ENCODE data around the gene ATG16L2.

ATG16L2 gene

GRCh38 chr11:72829884-72830533 lies 15.8 kb downstream of the ATG16L2 start:
- H3K4me1 ChIP-seq (ENCODE audit: control insufficient read depth, low read length) = peaks cover 4% of the 10 kb centered on the region
- H3F3A ChIP-seq (ENCODE audit: control insufficient read depth, insufficient read depth) = peaks cover 16% of the 10 kb centered on the region
- no peaks in the 10 kb centered on the region for H4K20me1 ChIP-seq (ENCODE audit: control insufficient read depth, insufficient read depth, low read depth, low read length)
- no peaks in the 10 kb centered on the region for H3K9me3 ChIP-seq (ENCODE audit: control insufficient read depth, insufficient read depth, low read length)
- TF ChIP-seq EZH2phosphoT487 (IDR thresholded peaks at IDR 0.05; ENCODE audit: borderline replicate concordance, low read length) (no peak), CTCF (IDR thresholded peaks at IDR 0.05; ENCODE audit: low read depth, low read length, poor library complexity, severe bottlenecking) (no peak)
- no peak overlapping the region for H3K27ac ChIP-seq (ENCODE audit: low read depth, low read length)
- H3K4me3 ChIP-seq (ENCODE audit: low read length) = no peak overlapping the region
- H3K36me3 ChIP-seq (ENCODE audit: control insufficient read depth, low read length) = peaks cover 88% of the 10 kb centered on the region
- no peak overlapping the region for H3K4me2 ChIP-seq (ENCODE audit: low read length)
- no peaks in the 10 kb centered on the region for H3K79me2 ChIP-seq (ENCODE audit: control insufficient read depth, low read length)
- no peaks in the 10 kb centered on the region for H3K9me2 ChIP-seq (replicated peaks; ENCODE audit: control insufficient read depth, low read length)
- H3K27me3 ChIP-seq (ENCODE audit: control insufficient read depth, low read length) = no peaks in the 10 kb centered on the region

- Histone ChIP-seq H3K79me2 (ENCODE audit: control insufficient read depth, low read length) (no peaks in the 10 kb centered on the region), H4K20me1 (ENCODE audit: control insufficient read depth, insufficient read depth, low read depth, low read length) (no peaks in the 10 kb centered on the region), H3K4me1 (ENCODE audit: control insufficient read depth, low read length) (peaks cover 4% of the 10 kb centered on the region), H3K9me2 (replicated peaks; ENCODE audit: control insufficient read depth, low read length) (no peaks in the 10 kb centered on the region), H3K27me3 (ENCODE audit: control insufficient read depth, low read length) (no peaks in the 10 kb centered on the region), H3K4me2 (ENCODE audit: low read length) (no peak overlapping the region), H3K36me3 (ENCODE audit: control insufficient read depth, low read length) (peaks cover 84% of the 10 kb centered on the region), H3K27ac (ENCODE audit: low read depth, low read length) (no peak overlapping the region), H3K9me3 (ENCODE audit: control insufficient read depth, insufficient read depth, low read length) (no peaks in the 10 kb centered on the region), H3K4me3 (ENCODE audit: low read length) (no peak overlapping the region), H3F3A (ENCODE audit: control insufficient read depth, insufficient read depth) (peaks cover 19% of the 10 kb centered on the region)
- peak; percentile 88 for TF ChIP-seq CTCF (IDR thresholded peaks at IDR 0.05; ENCODE audit: low read depth, low read length, poor library complexity, severe bottlenecking)
- no peak for TF ChIP-seq EZH2phosphoT487 (IDR thresholded peaks at IDR 0.05; ENCODE audit: borderline replicate concordance, low read length)
These were observed 17.5 kb downstream of the ATG16L2 start for GRCh38 chr11:72831521-72832300.

- Histone ChIP-seq H3K27me3 (ENCODE audit: control insufficient read depth, low read length) (no peaks in the 10 kb centered on the region), H3K4me3 (ENCODE audit: low read length) (no peak overlapping the region), H3K9me3 (ENCODE audit: control insufficient read depth, insufficient read depth, low read length) (no peaks in the 10 kb centered on the region), H4K20me1 (ENCODE audit: control insufficient read depth, insufficient read depth, low read depth, low read length) (no peaks in the 10 kb centered on the region), H3F3A (ENCODE audit: control insufficient read depth, insufficient read depth) (peaks cover 19% of the 10 kb centered on the region), H3K4me2 (ENCODE audit: low read length) (no peak overlapping the region), H3K4me1 (ENCODE audit: control insufficient read depth, low read length) (peaks cover 4% of the 10 kb centered on the region), H3K27ac (ENCODE audit: low read depth, low read length) (no peak overlapping the region), H3K36me3 (ENCODE audit: control insufficient read depth, low read length) (peaks cover 85% of the 10 kb centered on the region), H3K79me2 (ENCODE audit: control insufficient read depth, low read length) (no peaks in the 10 kb centered on the region), H3K9me2 (replicated peaks; ENCODE audit: control insufficient read depth, low read length) (no peaks in the 10 kb centered on the region)
- TF ChIP-seq EZH2phosphoT487 (IDR thresholded peaks at IDR 0.05; ENCODE audit: borderline replicate concordance, low read length) (no peak), CTCF (IDR thresholded peaks at IDR 0.05; ENCODE audit: low read depth, low read length, poor library complexity, severe bottlenecking) (no peak)
These were observed 18.3 kb downstream of the ATG16L2 start for GRCh38 chr11:72832301-72833082.

Measured in DOHH2 (cell line).